ENCODE results near the gene SFTA2.

DNA sequence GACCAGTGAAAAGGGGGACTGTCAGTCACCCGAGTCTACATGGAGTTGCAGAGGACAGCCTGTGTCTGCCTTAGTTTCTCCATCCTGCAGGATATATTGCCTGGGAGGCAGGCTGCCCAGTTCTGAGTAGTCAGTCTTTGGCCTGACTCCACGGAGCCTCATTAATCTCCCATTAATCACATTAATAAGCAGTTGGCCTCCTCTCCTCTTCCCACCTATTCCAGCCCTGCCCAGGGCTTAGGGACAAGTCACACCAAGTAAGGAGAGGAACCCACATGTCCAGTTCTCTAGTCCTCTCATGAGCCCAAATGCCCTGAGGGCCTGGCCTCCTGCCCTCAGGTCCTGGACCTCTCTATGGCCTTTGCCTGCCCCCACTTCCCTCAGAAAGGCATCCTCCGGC, 7.5 kb upstream of the SFTA2 start:
- TF ChIP-seq, protein P1, sequence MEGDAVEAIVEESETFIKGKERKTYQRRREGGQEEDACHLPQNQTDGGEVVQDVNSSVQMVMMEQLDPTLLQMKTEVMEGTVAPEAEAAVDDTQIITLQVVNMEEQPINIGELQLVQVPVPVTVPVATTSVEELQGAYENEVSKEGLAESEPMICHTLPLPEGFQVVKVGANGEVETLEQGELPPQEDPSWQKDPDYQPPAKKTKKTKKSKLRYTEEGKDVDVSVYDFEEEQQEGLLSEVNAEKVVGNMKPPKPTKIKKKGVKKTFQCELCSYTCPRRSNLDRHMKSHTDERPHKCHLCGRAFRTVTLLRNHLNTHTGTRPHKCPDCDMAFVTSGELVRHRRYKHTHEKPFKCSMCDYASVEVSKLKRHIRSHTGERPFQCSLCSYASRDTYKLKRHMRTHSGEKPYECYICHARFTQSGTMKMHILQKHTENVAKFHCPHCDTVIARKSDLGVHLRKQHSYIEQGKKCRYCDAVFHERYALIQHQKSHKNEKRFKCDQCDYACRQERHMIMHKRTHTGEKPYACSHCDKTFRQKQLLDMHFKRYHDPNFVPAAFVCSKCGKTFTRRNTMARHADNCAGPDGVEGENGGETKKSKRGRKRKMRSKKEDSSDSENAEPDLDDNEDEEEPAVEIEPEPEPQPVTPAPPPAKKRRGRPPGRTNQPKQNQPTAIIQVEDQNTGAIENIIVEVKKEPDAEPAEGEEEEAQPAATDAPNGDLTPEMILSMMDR (IDR thresholded peaks at IDR 0.05), result no peak
- TF ChIP-seq POLR2AphosphoS5 (IDR thresholded peaks at IDR 0.05), result no peak
- TF ChIP-seq POLR2A (IDR thresholded peaks at IDR 0.05), result no peak

Data from sigmoid colon (tissue), 4 donors.